Brain microvascular endothelial cell (primary cell): ENCODE data around the gene S100A16.
A peak's percentile ranks its signal among the peaks of the same experiment; 100 is the strongest.
"Not testable (repeated sequence)": the region's sequence is repeated elsewhere in the genome, so short reads cannot be mapped to it uniquely, and the experiment has no call there.

Source experiments
- DNase-seq: peaks from one replicate; pipeline ENCODE4 v3.0.0-alpha.2; 2020
- H3K27ac ChIP-seq: fragments of 250-450 bp; sonication (Bioruptor Pico); 2 replicates; pipeline ENCODE4 v1.5.1; 2020; ENCODE audit warnings: mild to moderate bottlenecking, moderate library complexity
- H3K27me3 ChIP-seq: fragments of 250-450 bp; sonication (Bioruptor Pico); replicated peaks from 2 replicates; pipeline ENCODE4 v1.5.1; 2020; ENCODE audit warnings: mild to moderate bottlenecking
- H3K36me3 ChIP-seq: fragments of 250-450 bp; sonication (Bioruptor Pico); replicated peaks from 2 replicates; pipeline ENCODE4 v1.5.1; 2020; ENCODE audit warnings: mild to moderate bottlenecking
- H3K4me3 ChIP-seq: 2 replicates; pipeline ENCODE4 v1.5.1; 2011; ENCODE audit warnings: low read depth, mild to moderate bottlenecking, control low read depth, low read length, moderate library complexity
- CTCF ChIP-seq: IDR thresholded peaks from 2 replicates; pipeline ENCODE4 v1.5.1; 2011; ENCODE audit warnings: low read depth, mild to moderate bottlenecking, moderate library complexity, low read length, control low read depth, inconsistent platforms; ENCODE audit errors: missing control alignments
- in situ Hi-C: cut with HindIII; loops from 2 replicates; pipeline ENCODE4 v1.10.0; 2017; ENCODE audit warnings: low sequenced_read_pairs, low pct_ligation_motif_present

S100A16 gene

GRCh38 chr1:153578490-153578889 is 34.4 kb downstream of the S100A16 start:
- TF ChIP-seq CTCF, result no peak

GRCh38 chr1:153577624-153578051 is 35.3 kb downstream of the S100A16 start:
- no peak overlapping the region for H3K4me3 ChIP-seq
- no peak for DNase-seq
- no peaks in the 10 kb centered on the region for H3K36me3 ChIP-seq
- H3K27me3 ChIP-seq, result no peaks in the 10 kb centered on the region
- no peak overlapping the region for H3K27ac ChIP-seq
- in situ Hi-C loops, result no loop called here
- no peak for TF ChIP-seq CTCF

More at GRCh38 chr1:153578490-153578889, 34.4 kb downstream of the S100A16 start:
- Histone ChIP-seq H3K4me3 (no peak overlapping the region), H3K27ac (no peak overlapping the region), H3K27me3 (no peaks in the 10 kb centered on the region), H3K36me3 (no peaks in the 10 kb centered on the region)
- DNase-seq, result no peak
- in situ Hi-C loops, result no loop called here

GRCh38 chr1:153577138-153577537 is 35.8 kb downstream of the S100A16 start:
- no peak overlapping the region for H3K4me3 ChIP-seq
- in situ Hi-C loops, result no loop called here
- TF ChIP-seq CTCF, result no peak
- no peak overlapping the region for H3K27ac ChIP-seq
- DNase-seq, result no peak
- no peaks in the 10 kb centered on the region for H3K27me3 ChIP-seq
- no peaks in the 10 kb centered on the region for H3K36me3 ChIP-seq

- H3K27ac ChIP-seq, H3K4me3 ChIP-seq, H3K36me3 ChIP-seq, H3K27me3 ChIP-seq, in situ Hi-C loops, DNase-seq: not testable (repeated sequence)
Observed at GRCh38 chr1:153575497-153575896, 37.4 kb downstream of the S100A16 start.

GRCh38 chr1:153575081-153575491 is 37.9 kb downstream of the S100A16 start:
- in situ Hi-C loops, result not testable (repeated sequence)

GRCh38 chr1:153573351-153573750 is 39.6 kb downstream of the S100A16 start:
- no peak for TF ChIP-seq CTCF
- Histone ChIP-seq H3K27ac (peak overlapping the region; percentile 56), H3K27me3 (no peaks in the 10 kb centered on the region), H3K4me3 (no peak overlapping the region), H3K36me3 (no peaks in the 10 kb centered on the region)
- in situ Hi-C loops, result no loop called here
- DNase-seq, result peak; percentile 34

More at GRCh38 chr1:153575081-153575491, 37.9 kb downstream of the S100A16 start:
- not testable (repeated sequence) for H3K27me3 ChIP-seq, DNase-seq, H3K27ac ChIP-seq, H3K4me3 ChIP-seq, H3K36me3 ChIP-seq

GRCh38 chr1:153572569-153573015 is 40.3 kb downstream of the S100A16 start:
- in situ Hi-C loops, result no loop called here
- peak; percentile 94 for TF ChIP-seq CTCF
- no peak overlapping the region for H3K4me3 ChIP-seq
- peak overlapping the region; percentile 56 for H3K27ac ChIP-seq
- no peaks in the 10 kb centered on the region for H3K36me3 ChIP-seq
- H3K27me3 ChIP-seq, result no peaks in the 10 kb centered on the region
- peak; percentile 74 for DNase-seq
